ENCODE data around the gene RAPGEF1. TPM values are rescaled to one million over a fixed set of nuclear protein-coding genes. Genes with fewer than 3 reads are reported as not detected.

RAPGEF1 gene
- polyA plus RNA-seq, 1 donor from 2014 or later: 23.6 TPM

GRCh38 chr9:131584858-131585257 is 155.0 kb downstream of the RAPGEF1 start:
- Histone ChIP-seq H3F3A (ENCODE audit: insufficient read depth, low read length, poor library complexity, severe bottlenecking) (no peaks in the 10 kb centered on the region), H3K9me2 (ENCODE audit: insufficient read depth, low read length) (no peaks in the 10 kb centered on the region), H4K20me1 (ENCODE audit: insufficient read depth) (no peaks in the 10 kb centered on the region), H3K36me3 (ENCODE audit: insufficient read depth, low read length) (no peaks in the 10 kb centered on the region), H3K9ac (ENCODE audit: low read length) (no peak overlapping the region), H2AFZ (ENCODE audit: low read depth, low read length) (no peak overlapping the region), H3K4me2 (ENCODE audit: low read length) (no peak overlapping the region), H3K4me3 (ENCODE audit: low read length) (no peak overlapping the region), H3K9me3 (ENCODE audit: low read length) (no peaks in the 10 kb centered on the region), H3K27me3 (ENCODE audit: insufficient read depth, low read depth, low read length) (no peaks in the 10 kb centered on the region), H3K27ac (ENCODE audit: low read length) (no peak overlapping the region), H3K79me2 (replicated peaks; ENCODE audit: insufficient read depth, low read length) (no peaks in the 10 kb centered on the region)
- TF ChIP-seq MXI1 (conservative IDR thresholded peaks at IDR 0.05; ENCODE audit: poor library complexity, severe bottlenecking) (no peak), POLR2AphosphoS5 (IDR thresholded peaks at IDR 0.05) (no peak), EP300 (conservative IDR thresholded peaks at IDR 0.05; ENCODE audit: poor library complexity, severe bottlenecking) (no peak), REST (IDR thresholded peaks at IDR 0.05; ENCODE audit: borderline replicate concordance) (no peak), EZH2 (IDR thresholded peaks at IDR 0.05; ENCODE audit: borderline replicate concordance, insufficient read depth, low read length, poor library complexity, severe bottlenecking) (no peak), RAD21 (conservative IDR thresholded peaks at IDR 0.05) (no peak), TAF1 (IDR thresholded peaks at IDR 0.05; ENCODE audit: low read depth) (no peak), CTCF (IDR thresholded peaks at IDR 0.05; ENCODE audit: poor library complexity, severe bottlenecking) (no peak), SMC3 (conservative IDR thresholded peaks at IDR 0.05; ENCODE audit: poor library complexity) (no peak)

- Histone ChIP-seq H3K79me2 (replicated peaks; ENCODE audit: insufficient read depth, low read length) (no peaks in the 10 kb centered on the region), H3K4me2 (ENCODE audit: low read length) (no peak overlapping the region), H3K36me3 (ENCODE audit: insufficient read depth, low read length) (no peaks in the 10 kb centered on the region), H3K9me2 (ENCODE audit: insufficient read depth, low read length) (no peaks in the 10 kb centered on the region), H3K27ac (ENCODE audit: low read length) (no peak overlapping the region), H3K9me3 (ENCODE audit: low read length) (no peaks in the 10 kb centered on the region), H4K20me1 (ENCODE audit: insufficient read depth) (no peaks in the 10 kb centered on the region), H3K4me3 (ENCODE audit: low read length) (no peak overlapping the region), H3K9ac (ENCODE audit: low read length) (no peak overlapping the region), H2AFZ (ENCODE audit: low read depth, low read length) (no peak overlapping the region), H3F3A (ENCODE audit: insufficient read depth, low read length, poor library complexity, severe bottlenecking) (no peaks in the 10 kb centered on the region), H3K27me3 (ENCODE audit: insufficient read depth, low read depth, low read length) (no peaks in the 10 kb centered on the region)
- TF ChIP-seq EP300 (conservative IDR thresholded peaks at IDR 0.05; ENCODE audit: poor library complexity, severe bottlenecking): no peak
- TF ChIP-seq RAD21 (conservative IDR thresholded peaks at IDR 0.05): no peak
- no peak for TF ChIP-seq TAF1 (IDR thresholded peaks at IDR 0.05; ENCODE audit: low read depth)
- no peak for TF ChIP-seq EZH2 (IDR thresholded peaks at IDR 0.05; ENCODE audit: borderline replicate concordance, insufficient read depth, low read length, poor library complexity, severe bottlenecking)
- TF ChIP-seq MXI1 (conservative IDR thresholded peaks at IDR 0.05; ENCODE audit: poor library complexity, severe bottlenecking): no peak
- no peak for TF ChIP-seq REST (IDR thresholded peaks at IDR 0.05; ENCODE audit: borderline replicate concordance)
- TF ChIP-seq CTCF (IDR thresholded peaks at IDR 0.05; ENCODE audit: poor library complexity, severe bottlenecking): no peak
- no peak for TF ChIP-seq POLR2AphosphoS5 (IDR thresholded peaks at IDR 0.05)
- no peak for TF ChIP-seq SMC3 (conservative IDR thresholded peaks at IDR 0.05; ENCODE audit: poor library complexity)
These were observed 155.9 kb downstream of the RAPGEF1 start for GRCh38 chr9:131583836-131584555.
